Activated naive CD8-positive, alpha-beta T cell treated with anti-CD3 and anti-CD28 coated beads, Interleukin-2, amount 50 U/mL, for 16 hours (primary cell): ENCODE measurements around the gene RABGGTA.
"Not testable (repeated sequence)": the region's sequence is repeated elsewhere in the genome, so short reads cannot be mapped to it uniquely, and the experiment has no call there.

Source experiments
- DNase-seq: peaks from one replicate; pipeline ENCODE4 v3.0.0-alpha.2; 2020; ENCODE audit warnings: low read depth, low spot score

The RABGGTA gene

GRCh38 chr14:24219080-24219479 is 52.3 kb downstream of the RABGGTA start:
- no peak for DNase-seq

DNA sequence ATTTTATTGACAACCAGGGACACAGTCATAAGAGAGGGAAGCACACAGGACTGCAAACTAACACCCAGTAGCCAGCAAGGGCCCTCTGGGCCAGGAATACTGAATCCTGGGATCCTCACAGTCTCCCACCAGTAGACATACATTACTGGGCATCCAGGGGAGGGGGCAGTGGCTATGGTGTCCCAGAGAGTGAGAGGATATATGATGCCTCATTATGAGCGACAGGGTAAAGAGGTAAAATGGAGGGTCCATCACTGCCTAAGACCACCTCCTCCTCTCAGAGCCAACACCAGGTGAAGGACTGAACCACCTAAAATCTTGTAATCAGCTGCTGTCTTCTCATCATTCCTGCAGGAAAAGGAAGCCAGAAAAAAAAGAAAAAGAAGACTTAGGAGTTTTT is 54.5 kb downstream of the RABGGTA start:
- DNase-seq: not testable (repeated sequence)

GRCh38 chr14:24216345-24216699 is 55.1 kb downstream of the RABGGTA start:
- DNase-seq: no peak
